HCT116 (cell line): Measurements from ENCODE around the gene NEK5. TPM values are rescaled to one million over a fixed set of nuclear protein-coding genes. Genes with fewer than 3 reads are reported as not detected.

ENCODE experiments used
- ATAC-seq: fragments of 200-7000 bp; cut with Tn5 transposase; 2 replicates; pipeline ENCODE4 v1.9.1; 2020; ENCODE audit warnings: mild to moderate bottlenecking, moderate library complexity
- BruUV-seq: library from RNA; stranded (reverse); fragments of 400-500 nt; replicated peaks from 2 replicates; lab custom pipeline; 2021; lab: Mats Ljungman, UMichigan
- CTCF ChIA-PET: fragments of 300-600 bp; sonication (Branson Sonifier 250); formaldehyde crosslinking; loops from one replicate; lab custom pipeline; 2021; ENCODE audit warnings: antibody characterized with exemption; lab: Charles Lee
- POLR2A ChIA-PET: fragments of 300-600, 350-600 bp; sonication (Branson Sonifier 250); formaldehyde crosslinking; loops from one replicate; lab custom pipeline; 2021; ENCODE audit warnings: antibody characterized with exemption; lab: Charles Lee
- RAD21 ChIA-PET, 2 experiments: fragments of 300-600 bp; sonication (Branson Sonifier 250); formaldehyde crosslinking; loops; one replicate each; lab custom pipeline; 2023; ENCODE audit warnings: low total read pairs in 2 of 2; ENCODE audit not compliant: uncharacterized antibody in 2 of 2, unreplicated experiment in 2 of 2, low non-redundant PET in 1 of 2; lab: Charles Lee
- DNase-seq: peaks from one replicate; pipeline ENCODE4 v3.0.0-alpha.2; 2010; ENCODE audit warnings: low read depth, low spot score
- H2AFZ ChIP-seq: fragments of 200-600 bp; shearing (Covaris generic), sonication (generic); 2 replicates; pipeline ENCODE4 v1.6.1; 2017; ENCODE audit warnings: low read depth, mixed run types, mixed read lengths, antibody characterized with exemption, low read length; ENCODE audit not compliant: poor library complexity, severe bottlenecking
- H3K27ac ChIP-seq: 2 replicates; pipeline ENCODE4 v1.5.1; 2012; ENCODE audit warnings: low read depth, low read length
- H3K27me3 ChIP-seq: fragments of 200-600 bp; sonication (generic); 2 replicates; pipeline ENCODE4 v1.6.1; 2016; ENCODE audit warnings: mixed run types, low read length, mixed read lengths; ENCODE audit not compliant: insufficient read depth
- H3K36me3 ChIP-seq, 2 experiments: fragments of 200-500 bp in 1 of 2; fragments of 200-600 bp in 1 of 2; sonication (Bioruptor generic) in 1 of 2; sonication (generic) in 1 of 2; 2 replicates each; pipeline versions ENCODE4 v1.5.1 to v1.6.1; 2014 to 2016; ENCODE audit warnings: low read length in 2 of 2, inconsistent platforms in 1 of 2, mixed read lengths in 1 of 2, mixed run types in 1 of 2; ENCODE audit not compliant: insufficient read depth in 2 of 2, control insufficient read depth in 1 of 2
- H3K4me1 ChIP-seq, 2 experiments: fragments of 200-600 bp in 1 of 2; sonication (generic) in 1 of 2; 2 replicates each; pipeline versions ENCODE4 v1.5.1 to v1.6.1; 2012 to 2017; ENCODE audit warnings: low read length in 2 of 2, inconsistent platforms in 1 of 2, mild to moderate bottlenecking in 1 of 2, mixed read lengths in 1 of 2, mixed run types in 1 of 2, moderate library complexity in 1 of 2; ENCODE audit not compliant: insufficient read depth in 2 of 2, control insufficient read depth in 1 of 2
- H3K4me2 ChIP-seq: fragments of 200-600 bp; sonication (generic); 2 replicates; pipeline ENCODE4 v1.6.1; 2017; ENCODE audit warnings: mixed run types, low read length, mixed read lengths
- H3K4me3 ChIP-seq, 2 experiments: fragments of 200-600 bp in 1 of 2; sonication (generic) in 1 of 2; replicated peaks in 1 of 2; 2 replicates each; pipeline ENCODE4 v1.5.1; 2011 to 2016; ENCODE audit warnings: low read length in 2 of 2, control low read depth in 1 of 2, low read depth in 1 of 2, mild to moderate bottlenecking in 1 of 2, mixed read lengths in 1 of 2, mixed run types in 1 of 2
- H3K79me2 ChIP-seq: fragments of 200-600 bp; sonication (generic); 2 replicates; pipeline ENCODE4 v1.6.1; 2017; ENCODE audit warnings: mild to moderate bottlenecking, mixed run types, low read length, moderate library complexity, mixed read lengths; ENCODE audit not compliant: insufficient read depth
- H3K9ac ChIP-seq: fragments of 200-600 bp; sonication (generic); 2 replicates; pipeline ENCODE4 v1.6.1; 2016; ENCODE audit warnings: low read length, mixed read lengths
- H3K9me2 ChIP-seq: fragments of 200-600 bp; sonication (generic), shearing (Covaris generic); 2 replicates; pipeline ENCODE4 v1.6.1; 2017; ENCODE audit warnings: mixed run types, mild to moderate bottlenecking, moderate library complexity; ENCODE audit not compliant: insufficient read depth
- H3K9me3 ChIP-seq, 2 experiments: fragments of 200-500 bp in 1 of 2; fragments of 200-600 bp in 1 of 2; sonication (Bioruptor generic) in 1 of 2; sonication (generic) in 1 of 2; 2 replicates each; pipeline ENCODE4 v1.6.1; 2014 to 2017; ENCODE audit warnings: low read length in 2 of 2, mixed read lengths in 2 of 2, inconsistent platforms in 1 of 2, low read depth in 1 of 2, mild to moderate bottlenecking in 1 of 2, mixed run types in 1 of 2, moderate library complexity in 1 of 2; ENCODE audit not compliant: control insufficient read depth in 1 of 2, insufficient read depth in 1 of 2
- H4K20me1 ChIP-seq: fragments of 200-600 bp; sonication (generic), shearing (Covaris generic); 2 replicates; pipeline ENCODE4 v1.6.1; 2017; ENCODE audit warnings: mixed run types, mild to moderate bottlenecking, moderate library complexity; ENCODE audit not compliant: insufficient read depth
- CBX3 ChIP-seq: IDR thresholded peaks from 2 replicates; pipeline ENCODE4 v1.6.1; 2012; ENCODE audit warnings: low read depth
- CEBPB ChIP-seq: IDR thresholded peaks from 2 replicates; pipeline ENCODE4 v1.6.1; 2012; ENCODE audit warnings: low read depth
- CTCF ChIP-seq, 3 experiments: fragments of 200-600 bp in 1 of 3; sonication (generic) in 1 of 3; IDR thresholded peaks in 2 of 3; conservative IDR thresholded peaks in 1 of 3; 2 replicates each; pipeline ENCODE4 v1.5.1; 2012 to 2017; ENCODE audit warnings: low read depth in 2 of 3, low read length in 2 of 3, antibody characterized with exemption in 1 of 3, borderline replicate concordance in 1 of 3, control low read depth in 1 of 3, mild to moderate bottlenecking in 1 of 3, mixed read lengths in 1 of 3, mixed run types in 1 of 3, moderate library complexity in 1 of 3; ENCODE audit not compliant: insufficient read depth in 1 of 3
- EGR1 ChIP-seq: IDR thresholded peaks from 2 replicates; pipeline ENCODE4 v1.6.1; 2012; ENCODE audit warnings: low read depth
- ELF1 ChIP-seq: IDR thresholded peaks from 2 replicates; pipeline ENCODE4 v1.6.1; 2012; ENCODE audit warnings: low read depth, borderline replicate concordance
- EZH2 ChIP-seq: fragments of 200-600 bp; sonication (generic); IDR thresholded peaks from 2 replicates; pipeline ENCODE4 v1.6.1; 2017; ENCODE audit warnings: antibody characterized with exemption, mixed run types
- EZH2phosphoT487 ChIP-seq: fragments of 200-600 bp; IDR thresholded peaks from 2 replicates; pipeline ENCODE4 v1.6.1; 2018; ENCODE audit warnings: antibody characterized with exemption, borderline replicate concordance
- FOSL1 ChIP-seq: IDR thresholded peaks from 2 replicates; pipeline ENCODE4 v1.6.1; 2012; ENCODE audit warnings: low read depth
- JUND ChIP-seq: IDR thresholded peaks from 2 replicates; pipeline ENCODE4 v1.6.1; 2012
- POLR2A ChIP-seq: IDR thresholded peaks from 2 replicates; pipeline ENCODE4 v1.7.0; 2011; ENCODE audit warnings: borderline replicate concordance; ENCODE audit not compliant: insufficient read depth, insufficient read length; ENCODE audit errors: extremely low read depth
- POLR2AphosphoS5 ChIP-seq: IDR thresholded peaks from 2 replicates; pipeline ENCODE4 v1.6.1; 2011; ENCODE audit warnings: mild to moderate bottlenecking, low read depth, low read length, moderate library complexity
- SIN3A ChIP-seq: IDR thresholded peaks from 2 replicates; pipeline ENCODE4 v1.6.1; 2012; ENCODE audit warnings: low read depth
- SP1 ChIP-seq: IDR thresholded peaks from 2 replicates; pipeline ENCODE4 v1.6.1; 2012; ENCODE audit warnings: low read depth
- YY1 ChIP-seq: IDR thresholded peaks from 2 replicates; pipeline ENCODE4 v1.6.1; 2011; ENCODE audit warnings: low read length, low read depth, moderate library complexity, mild to moderate bottlenecking; ENCODE audit not compliant: insufficient replicate concordance; ENCODE audit errors: extremely low read depth
- ZBTB33 ChIP-seq: IDR thresholded peaks from 2 replicates; pipeline ENCODE4 v1.6.1; 2011; ENCODE audit warnings: mild to moderate bottlenecking, low read length, moderate library complexity; ENCODE audit not compliant: insufficient replicate concordance; ENCODE audit errors: extremely low read depth
- ZFX ChIP-seq: fragments of 450-650 bp; IDR thresholded peaks from 2 replicates; pipeline ENCODE4 v1.6.1; 2017
- ZNF274 ChIP-seq: fragments of 200-500 bp; sonication (Bioruptor generic); IDR thresholded peaks from 2 replicates; pipeline ENCODE4 v1.6.1; 2014; ENCODE audit warnings: mild to moderate bottlenecking, low read depth, low read length, inconsistent platforms
- intact Hi-C: fragments of 100-400 bp; cut with micrococcal nuclease; formaldehyde crosslinking; loops from 2 replicates; pipeline ENCODE4 v1.10.0; 2022
- total RNA-seq: library from RNA; stranded (reverse); gene quantifications from one replicate; pipeline ENCODE4 v1.2.1, GENCODE V29; 2021; ENCODE audit not compliant: unreplicated experiment
- TF ChIP-seq, protein P1 (sequence below): IDR thresholded peaks from 2 replicates; pipeline ENCODE4 v1.6.1; 2012

Gene NEK5
- total RNA-seq, 1 experiment from 2014 or later, result 1.5 TPM

GRCh38 chr13:52002361-52002760 lies 126.5 kb downstream of the NEK5 start:
- CTCF ChIA-PET, result interaction anchor here (0.7 kb wide), 1 partner anchor 125 kb away, joined by 3 read pairs; no protein-coding TSS in a partner anchor

More at GRCh38 chr13:52002361-52002760, 126.5 kb downstream of the NEK5 start:
- ChIA-PET RAD21 (no interaction called here), POLR2A (no interaction called here)
- H3K4me1 ChIP-seq, result peaks cover 0 to 5% of the 10 kb centered on the region in 2 experiments; a peak in 1 of 4 replicates
- H3K9ac ChIP-seq, result no peak overlapping the region
- H3K27me3 ChIP-seq, result no peaks in the 10 kb centered on the region
- TF ChIP-seq ELF1, result no peak
- TF ChIP-seq FOSL1, result no peak
- TF ChIP-seq CTCF (IDR thresholded peaks at IDR 0.05 in 2 of 3, conservative IDR thresholded peaks at IDR 0.05 in 1 of 3; ENCODE audit: borderline replicate concordance in 1 of 3, insufficient read depth in 1 of 3, low read depth in 2 of 3, low read length in 2 of 3), result no peak
- no peak for TF ChIP-seq SIN3A
- TF ChIP-seq YY1, result no peak
- TF ChIP-seq JUND, result no peak
- no peak for TF ChIP-seq ZNF274
- no peak for TF ChIP-seq POLR2AphosphoS5
- TF ChIP-seq ZBTB33, result no peak
- TF ChIP-seq EGR1, result no peak
- no peak for TF ChIP-seq SP1
- no peak for TF ChIP-seq CEBPB
- no peak for TF ChIP-seq CBX3
- no peak for TF ChIP-seq EZH2
- no peak for TF ChIP-seq EZH2phosphoT487
- no peak for TF ChIP-seq POLR2A
- no peak for TF ChIP-seq ZFX
- TF ChIP-seq, protein P1, sequence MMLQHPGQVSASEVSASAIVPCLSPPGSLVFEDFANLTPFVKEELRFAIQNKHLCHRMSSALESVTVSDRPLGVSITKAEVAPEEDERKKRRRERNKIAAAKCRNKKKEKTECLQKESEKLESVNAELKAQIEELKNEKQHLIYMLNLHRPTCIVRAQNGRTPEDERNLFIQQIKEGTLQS, result no peak
- TF ChIP-seq, all 23 proteins: peak for 0
- Histone ChIP-seq H4K20me1 (no peaks in the 10 kb centered on the region), H3K79me2 (no peaks in the 10 kb centered on the region), H3K36me3 (no peaks in the 10 kb centered on the region), H3K9me2 (no peaks in the 10 kb centered on the region), H2AFZ (no peak overlapping the region), H3K4me3 (no peak overlapping the region), H3K9me3 (no peaks in the 10 kb centered on the region), H3K4me2 (no peak overlapping the region), H3K27ac (no peak overlapping the region)
- DNase-seq (no peak), ATAC-seq (no peak)
- BruUV-seq, result no TSS peak
- intact Hi-C loops, result loop anchor here (5.0 kb wide), 1 partner anchor 125 kb away; the partner anchor contains the start of gene NEK5
